Jurkat, Clone E6-1 (cell line): Measurements from ENCODE around the gene NOSTRIN.

Experiments
- DNase-seq: peaks from one replicate; pipeline ENCODE4 v3.0.0-alpha.2; 2011; ENCODE audit warnings: low read depth, low spot score
- H3K4me3 ChIP-seq: 2 replicates; pipeline ENCODE4 v1.5.1; 2011; ENCODE audit warnings: mild to moderate bottlenecking, low read length, control low read depth, moderate library complexity

NOSTRIN gene

DNA sequence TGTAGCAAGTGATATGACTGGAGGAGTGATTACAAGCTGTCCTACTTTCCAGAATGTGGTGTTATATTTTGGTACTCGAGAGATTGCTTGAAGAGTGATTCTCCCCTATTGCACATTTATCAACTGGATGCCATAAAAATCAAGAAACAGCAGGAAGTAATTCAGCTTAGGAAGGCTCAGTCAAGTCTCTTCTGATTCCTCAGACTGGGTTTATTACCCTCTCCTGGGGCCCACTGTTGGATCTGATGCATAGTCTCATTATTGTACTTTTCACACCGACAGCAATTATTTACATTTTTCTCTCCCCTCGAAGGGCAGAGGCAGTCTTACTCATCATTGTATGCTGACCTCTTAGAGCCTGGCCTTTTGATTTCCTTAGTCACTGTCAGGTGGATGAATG, 9.3 kb downstream of the NOSTRIN start:
- no peak overlapping the region for H3K4me3 ChIP-seq
- no peak for DNase-seq

- H3K4me3 ChIP-seq = no peak overlapping the region
- DNase-seq = no peak
These were observed 11.6 kb downstream of the NOSTRIN start for GRCh38 chr2:168814046-168814445.

DNA sequence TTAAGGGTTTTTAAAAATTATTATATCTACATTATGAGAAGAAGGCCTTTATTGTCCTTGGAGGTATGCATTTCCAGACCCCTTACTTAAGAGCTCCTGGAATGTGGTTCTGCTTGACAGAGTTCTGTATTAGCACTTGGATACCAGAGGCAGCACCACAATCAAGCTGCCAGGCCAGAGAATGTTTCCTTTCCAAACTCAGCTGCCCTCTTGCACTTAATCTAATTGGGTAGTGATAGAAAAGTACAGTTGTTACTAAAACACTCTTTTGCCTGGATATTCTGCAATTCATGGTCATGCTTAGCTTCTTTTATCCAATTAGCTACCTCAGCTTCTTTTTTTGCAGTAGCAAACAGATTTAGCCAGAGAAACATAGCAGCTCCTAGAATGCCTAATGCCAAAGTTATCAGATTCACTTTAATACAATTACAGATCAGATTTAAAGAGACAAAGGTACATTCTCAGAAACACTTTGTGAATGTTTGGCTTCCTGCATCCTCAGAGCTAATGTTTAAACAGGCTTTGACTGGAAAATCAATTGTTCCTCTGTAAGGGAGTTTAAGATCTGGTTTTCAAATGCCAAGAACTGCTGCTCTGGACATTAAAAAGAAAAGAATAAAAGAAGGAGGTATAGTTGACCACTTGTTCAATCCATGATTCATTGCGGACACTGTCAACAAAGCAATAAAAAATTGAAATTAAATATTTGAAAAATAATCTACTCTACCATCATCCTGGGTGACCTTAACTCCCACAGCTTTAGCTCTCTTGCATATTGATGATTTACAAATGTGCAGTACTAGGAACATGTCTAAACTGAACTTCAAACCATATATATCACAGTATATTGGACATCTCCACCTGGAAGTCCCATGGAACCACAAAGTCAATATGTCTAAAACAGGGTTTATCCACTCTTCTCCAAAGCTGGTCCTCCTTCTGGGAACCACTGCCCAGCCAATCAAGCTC, 12.8 kb downstream of the NOSTRIN start:
- DNase-seq = no peak
- no peak overlapping the region for H3K4me3 ChIP-seq

DNA sequence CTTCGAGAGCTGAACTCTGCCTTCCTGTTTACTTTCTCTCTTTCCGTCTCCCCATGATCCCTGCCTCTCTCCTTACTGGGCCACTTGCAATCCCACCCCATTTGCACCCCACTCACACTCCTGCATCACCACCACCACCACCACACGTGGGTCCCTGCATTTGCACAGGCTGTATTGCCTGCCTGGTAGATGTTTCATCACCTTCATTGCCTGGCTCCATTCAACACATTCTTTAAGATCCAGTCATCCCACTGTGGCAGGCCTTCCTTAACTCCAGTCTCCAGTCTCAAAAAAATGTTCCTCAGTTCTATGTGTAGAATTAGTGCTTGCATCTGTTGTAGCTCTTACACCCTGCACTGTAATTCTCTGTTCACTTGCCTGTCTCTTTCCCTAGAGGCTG, 13.9 kb downstream of the NOSTRIN start:
- H3K4me3 ChIP-seq = no peak overlapping the region
- no peak for DNase-seq

- no peak overlapping the region for H3K4me3 ChIP-seq
- DNase-seq = peak; percentile 41
These were observed 16.7 kb downstream of the NOSTRIN start for GRCh38 chr2:168819050-168819715.

DNA sequence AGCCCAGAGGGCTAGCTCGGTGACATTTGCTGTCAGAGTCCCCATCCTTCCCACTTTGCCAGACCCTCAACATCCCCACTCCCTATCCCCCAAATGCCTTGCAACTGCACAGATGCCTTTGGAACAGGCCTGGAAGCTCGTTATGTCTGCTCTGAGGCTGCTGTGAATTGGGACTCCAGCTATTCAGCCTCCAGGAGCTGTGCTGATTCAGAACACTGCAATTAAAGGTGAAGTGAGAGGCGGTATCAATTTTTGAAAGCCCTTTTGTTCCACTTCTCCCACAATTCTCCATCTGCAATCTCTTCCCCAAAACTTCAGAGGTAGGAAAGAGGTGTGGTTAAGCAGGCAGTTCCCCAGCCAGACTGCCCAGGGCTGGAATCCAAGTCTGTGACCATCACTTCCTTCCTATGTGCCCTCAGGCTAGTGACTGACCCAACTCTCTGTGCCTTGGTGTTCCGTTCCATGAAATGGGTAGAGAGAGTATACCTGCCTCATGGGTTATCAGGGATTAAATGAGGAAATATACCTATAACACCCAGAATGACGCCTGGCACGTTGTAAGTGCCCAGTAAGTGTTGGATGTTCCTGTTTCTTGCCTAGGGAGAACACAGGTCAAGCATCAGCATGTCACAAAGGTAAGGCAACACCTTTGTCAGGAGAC, 17.5 kb downstream of the NOSTRIN start:
- no peak for DNase-seq
- no peak overlapping the region for H3K4me3 ChIP-seq

DNA sequence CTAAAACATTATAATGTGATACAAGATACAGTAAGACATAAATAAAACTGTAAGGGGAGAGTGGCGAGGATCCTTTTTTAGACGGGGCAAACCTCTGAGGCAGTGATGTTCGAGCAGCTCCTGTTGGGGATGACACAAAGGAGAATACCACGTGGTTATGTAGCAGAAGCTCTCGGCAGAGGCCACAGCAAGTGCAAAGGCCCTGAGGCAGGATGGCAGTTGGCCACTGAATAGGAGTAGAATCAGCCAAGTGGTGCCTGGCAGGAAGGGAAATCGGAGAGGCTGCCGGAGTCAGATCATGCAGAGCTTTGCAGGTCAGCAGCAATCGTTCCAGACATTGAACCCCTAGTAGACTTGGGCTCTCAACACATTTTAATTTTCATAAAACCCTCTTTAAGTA, 19.1 kb downstream of the NOSTRIN start:
- H3K4me3 ChIP-seq = no peak overlapping the region
- no peak for DNase-seq

GRCh38 chr2:168821992-168822391, 19.6 kb downstream of the NOSTRIN start:
- no peak overlapping the region for H3K4me3 ChIP-seq
- no peak for DNase-seq

DNA sequence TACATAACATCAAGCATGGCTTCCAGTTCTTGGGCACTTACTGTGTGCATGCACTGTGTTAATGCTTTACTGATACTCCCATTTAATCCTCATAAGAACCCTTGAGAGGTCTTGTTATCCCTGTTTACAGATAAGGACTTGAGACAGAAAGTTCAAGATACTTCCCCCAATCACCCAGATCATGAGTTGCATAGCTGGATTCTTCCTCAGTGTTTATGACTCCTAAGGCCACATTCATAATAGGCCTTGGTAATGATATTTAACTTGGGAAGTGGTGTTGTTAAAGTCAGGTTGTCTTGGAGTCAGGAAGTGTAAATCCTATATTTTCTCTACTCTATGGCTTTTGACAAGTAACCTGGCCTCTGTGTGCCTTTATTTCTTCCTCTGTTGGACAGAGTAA, 22.7 kb downstream of the NOSTRIN start:
- DNase-seq = no peak
- no peak overlapping the region for H3K4me3 ChIP-seq

- no peak for DNase-seq
- no peak overlapping the region for H3K4me3 ChIP-seq
These were observed 28.5 kb downstream of the NOSTRIN start for GRCh38 chr2:168830958-168831357.

GRCh38 chr2:168831662-168832061, 29.2 kb downstream of the NOSTRIN start:
- no peak for DNase-seq

GRCh38 chr2:168835969-168836368, 33.5 kb downstream of the NOSTRIN start:
- no peak for DNase-seq
- no peak overlapping the region for H3K4me3 ChIP-seq

More at GRCh38 chr2:168831662-168832061, 29.2 kb downstream of the NOSTRIN start:
- H3K4me3 ChIP-seq = no peak overlapping the region

DNA sequence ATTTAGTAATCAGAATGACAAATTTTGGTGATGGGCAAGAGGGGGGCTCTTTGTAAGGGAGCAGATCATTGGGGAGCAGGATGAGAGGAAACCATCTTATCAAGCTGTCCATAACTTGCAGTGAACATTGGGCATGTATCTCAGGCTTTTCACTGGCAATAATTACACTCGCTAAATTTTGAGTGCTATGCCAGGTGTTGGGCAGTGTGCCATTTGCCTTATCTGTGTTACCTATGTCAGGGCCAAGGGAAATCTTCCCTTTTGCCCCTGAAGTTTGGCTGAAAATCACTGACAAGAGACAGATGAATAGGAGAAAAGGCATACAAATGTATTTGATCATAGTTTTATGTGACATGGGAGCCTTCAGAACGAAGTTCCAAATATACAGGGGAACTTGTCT, 39.0 kb downstream of the NOSTRIN start:
- no peak for DNase-seq
- no peak overlapping the region for H3K4me3 ChIP-seq

DNA sequence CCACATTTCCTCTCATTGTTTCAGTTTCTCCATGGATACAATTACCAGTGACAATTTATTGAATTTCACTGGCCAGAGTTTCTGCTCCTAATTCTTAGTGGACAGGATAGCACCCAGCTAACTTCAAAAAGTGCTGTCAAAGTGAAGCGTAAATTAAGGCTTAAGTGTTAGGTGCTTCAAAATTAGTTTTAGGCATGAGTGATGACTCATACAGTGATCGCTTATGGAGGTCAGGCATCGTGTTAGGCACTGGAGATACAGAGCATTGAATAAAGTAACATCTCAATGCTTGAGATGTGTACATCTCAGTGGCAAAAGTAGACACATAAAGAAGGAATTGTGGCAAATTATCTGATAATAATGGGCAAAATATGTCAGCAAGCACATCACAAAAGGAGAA, 40.8 kb downstream of the NOSTRIN start:
- H3K4me3 ChIP-seq = no peak overlapping the region
- DNase-seq = no peak

GRCh38 chr2:168848225-168848624, 45.8 kb downstream of the NOSTRIN start:
- DNase-seq = no peak
- H3K4me3 ChIP-seq = no peak overlapping the region

- DNase-seq = peak; percentile 42
These were observed 47.2 kb downstream of the NOSTRIN start for GRCh38 chr2:168849610-168850009.

GRCh38 chr2:168850846-168851245, 48.4 kb downstream of the NOSTRIN start:
- DNase-seq = no peak
- H3K4me3 ChIP-seq = no peak overlapping the region

More at GRCh38 chr2:168849610-168850009, 47.2 kb downstream of the NOSTRIN start:
- H3K4me3 ChIP-seq = no peak overlapping the region

DNA sequence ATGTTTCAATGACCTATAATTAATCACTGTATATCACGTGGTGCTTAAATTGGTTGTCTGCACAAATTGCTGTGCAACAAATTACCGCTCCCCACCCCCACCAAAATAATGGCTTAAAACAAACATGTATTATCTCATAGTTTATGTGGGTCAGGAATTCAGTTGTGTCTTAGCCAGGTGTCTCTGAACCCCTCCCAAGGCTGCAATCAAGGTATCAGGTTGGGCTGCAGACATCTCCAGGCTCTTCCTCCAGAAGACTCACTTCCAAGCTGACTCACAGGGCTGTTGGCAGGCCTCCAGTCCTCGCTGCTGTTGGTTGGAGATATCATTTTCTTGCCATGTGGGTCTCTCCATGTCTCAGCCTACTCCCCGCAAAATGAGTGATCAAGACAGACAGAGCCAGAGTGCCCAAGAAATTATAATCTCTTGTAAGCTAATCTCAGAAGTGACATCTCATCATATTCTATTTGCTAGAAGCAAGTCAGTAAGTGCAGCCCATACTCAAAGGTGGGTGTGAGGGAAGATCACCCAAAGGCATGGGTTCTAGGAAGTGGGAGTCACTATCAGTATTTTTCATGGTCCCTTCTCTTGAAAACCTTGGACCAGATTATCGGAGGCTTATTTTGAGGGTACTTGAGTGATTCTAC, 49.4 kb downstream of the NOSTRIN start:
- no peak overlapping the region for H3K4me3 ChIP-seq
- DNase-seq = no peak

- no peak for DNase-seq
- H3K4me3 ChIP-seq = no peak overlapping the region
These were observed 50.0 kb downstream of the NOSTRIN start for GRCh38 chr2:168852481-168852880.
